Neural cell (in vitro differentiated cells): Measurements from ENCODE around the gene UBL4B. TPM values are rescaled to one million over a fixed set of nuclear protein-coding genes. Genes with fewer than 3 reads are reported as not detected.

Experiments used
- H2AFZ ChIP-seq: fragments of 200-600, 300-800 bp; sonication (generic), shearing (Covaris generic); 2 replicates; pipeline ENCODE4 v1.6.0; 2014; ENCODE audit warnings: low read depth, mild to moderate bottlenecking, antibody characterized with exemption, low read length, moderate library complexity
- H3F3A ChIP-seq: fragments of 200-600 bp; shearing (Covaris generic); 2 replicates; pipeline ENCODE4 v1.6.1; 2016; ENCODE audit warnings: mild to moderate bottlenecking, moderate library complexity, mixed read lengths, antibody characterized with exemption, low read length; ENCODE audit not compliant: insufficient read depth, poor library complexity, severe bottlenecking
- H3K27ac ChIP-seq: fragments of 200-600, 300-800 bp; sonication (generic), shearing (Covaris generic); 2 replicates; pipeline ENCODE4 v1.5.1; 2014; ENCODE audit warnings: mild to moderate bottlenecking, low read length, moderate library complexity
- H3K27me3 ChIP-seq: fragments of 300-800, 200-600 bp; sonication (generic), shearing (Covaris generic); 2 replicates; pipeline ENCODE4 v1.6.0; 2014; ENCODE audit warnings: mild to moderate bottlenecking, low read depth, low read length, moderate library complexity; ENCODE audit not compliant: insufficient read depth
- H3K36me3 ChIP-seq: fragments of 300-800, 200-600 bp; sonication (generic), shearing (Covaris generic); 2 replicates; pipeline ENCODE4 v1.5.1; 2014; ENCODE audit warnings: mild to moderate bottlenecking, antibody characterized with exemption, low read length, moderate library complexity; ENCODE audit not compliant: insufficient read depth
- H3K4me2 ChIP-seq: fragments of 300-800, 200-600 bp; sonication (generic), shearing (Covaris generic); 2 replicates; pipeline ENCODE4 v1.6.0; 2014; ENCODE audit warnings: mild to moderate bottlenecking, low read length
- H3K4me3 ChIP-seq: fragments of 300-800, 200-600 bp; sonication (generic), shearing (Covaris generic); 2 replicates; pipeline ENCODE4 v1.5.1; 2014; ENCODE audit warnings: mild to moderate bottlenecking, low read length, moderate library complexity
- H3K79me2 ChIP-seq: fragments of 200-600 bp; shearing (Covaris generic); replicated peaks from 2 replicates; pipeline ENCODE4 v1.6.0; 2014; ENCODE audit warnings: mild to moderate bottlenecking, low read length, moderate library complexity; ENCODE audit not compliant: insufficient read depth
- H3K9ac ChIP-seq: fragments of 300-800, 200-600 bp; sonication (generic), shearing (Covaris generic); 2 replicates; pipeline ENCODE4 v1.6.1; 2016; ENCODE audit warnings: mild to moderate bottlenecking, low read length, mixed read lengths
- H3K9me2 ChIP-seq: fragments of 200-600 bp; shearing (Covaris generic); 2 replicates; pipeline ENCODE4 v1.6.1; 2016; ENCODE audit warnings: mild to moderate bottlenecking, low read length, mixed read lengths; ENCODE audit not compliant: insufficient read depth
- H3K9me3 ChIP-seq: fragments of 200-600, 300-800 bp; sonication (generic), shearing (Covaris generic); 2 replicates; pipeline ENCODE4 v1.6.1; 2016; ENCODE audit warnings: mild to moderate bottlenecking, mixed run types, low read length, moderate library complexity, mixed read lengths
- H4K20me1 ChIP-seq: fragments of 200-600 bp; shearing (Covaris generic); 2 replicates; pipeline ENCODE4 v1.6.1; 2016; ENCODE audit warnings: mild to moderate bottlenecking, mixed run types; ENCODE audit not compliant: insufficient read depth
- CTCF ChIP-seq: fragments of 450-650 bp; IDR thresholded peaks from 2 replicates; pipeline ENCODE4 v1.5.1; 2014; ENCODE audit warnings: antibody characterized with exemption, mild to moderate bottlenecking, moderate library complexity; ENCODE audit not compliant: poor library complexity, severe bottlenecking
- EP300 ChIP-seq: fragments of 450-650 bp; conservative IDR thresholded peaks from 2 replicates; pipeline ENCODE4 v1.6.1; 2014; ENCODE audit warnings: antibody characterized with exemption, mild to moderate bottlenecking, moderate library complexity; ENCODE audit not compliant: poor library complexity, severe bottlenecking
- EZH2 ChIP-seq: fragments of 200-600, 300-800 bp; shearing (Covaris generic), sonication (generic); IDR thresholded peaks from 2 replicates; pipeline ENCODE4 v1.6.1; 2014; ENCODE audit warnings: antibody characterized with exemption, low read length, borderline replicate concordance, mild to moderate bottlenecking; ENCODE audit not compliant: insufficient read depth, poor library complexity, severe bottlenecking
- MXI1 ChIP-seq: fragments of 450-650 bp; conservative IDR thresholded peaks from 2 replicates; pipeline ENCODE4 v1.6.1; 2014; ENCODE audit warnings: antibody characterized with exemption, mild to moderate bottlenecking; ENCODE audit not compliant: poor library complexity, severe bottlenecking
- POLR2AphosphoS5 ChIP-seq: IDR thresholded peaks from 2 replicates; pipeline ENCODE4 v1.6.1; 2012
- RAD21 ChIP-seq: fragments of 450-650 bp; conservative IDR thresholded peaks from 2 replicates; pipeline ENCODE4 v1.6.1; 2014; ENCODE audit warnings: antibody characterized with exemption, mild to moderate bottlenecking, moderate library complexity
- REST ChIP-seq: IDR thresholded peaks from 2 replicates; pipeline ENCODE4 v1.6.1; 2012; ENCODE audit warnings: borderline replicate concordance
- SMC3 ChIP-seq: fragments of 450-650 bp; conservative IDR thresholded peaks from 2 replicates; pipeline ENCODE4 v1.6.1; 2014; ENCODE audit warnings: antibody characterized with exemption, mild to moderate bottlenecking, moderate library complexity; ENCODE audit not compliant: poor library complexity
- TAF1 ChIP-seq: IDR thresholded peaks from 2 replicates; pipeline ENCODE4 v1.6.1; 2012; ENCODE audit warnings: low read depth
- polyA plus RNA-seq: library from polyadenylated mRNA; depleted of rRNA; stranded (reverse); fragments of >200 nt; gene quantifications from 2 replicates; pipeline ENCODE4 v1.2.3, GENCODE V29; 2014

Gene UBL4B
- polyA plus RNA-seq, 1 donor from 2014 or later: not detected

- no peak for TF ChIP-seq MXI1
- no peak for TF ChIP-seq POLR2AphosphoS5
- TF ChIP-seq RAD21: no peak
- no peak for TF ChIP-seq EP300
- TF ChIP-seq REST: no peak
- TF ChIP-seq TAF1: no peak
- TF ChIP-seq EZH2: no peak
- TF ChIP-seq SMC3: no peak
- TF ChIP-seq CTCF: no peak
- no peak overlapping the region for H3K9ac ChIP-seq
- H3K4me3 ChIP-seq: no peak overlapping the region
- H3K27me3 ChIP-seq: peaks cover 61% of the 10 kb centered on the region
- no peaks in the 10 kb centered on the region for H3K9me3 ChIP-seq
- H3K4me2 ChIP-seq: no peak overlapping the region
- no peaks in the 10 kb centered on the region for H3F3A ChIP-seq
- no peak overlapping the region for H2AFZ ChIP-seq
- H3K36me3 ChIP-seq: no peaks in the 10 kb centered on the region
- H3K9me2 ChIP-seq: no peaks in the 10 kb centered on the region
- no peaks in the 10 kb centered on the region for H4K20me1 ChIP-seq
- no peaks in the 10 kb centered on the region for H3K79me2 ChIP-seq
- no peak overlapping the region for H3K27ac ChIP-seq
These were observed 25.3 kb upstream of the UBL4B start for GRCh38 chr1:110086961-110087360.

GRCh38 chr1:110087812-110088738 lies 24.2 kb upstream of the UBL4B start:
- Histone ChIP-seq H4K20me1 (no peaks in the 10 kb centered on the region), H3K4me3 (no peak overlapping the region), H3K27ac (no peak overlapping the region), H3F3A (no peaks in the 10 kb centered on the region), H3K27me3 (peaks cover 50% of the 10 kb centered on the region), H3K36me3 (no peaks in the 10 kb centered on the region), H3K4me2 (no peak overlapping the region), H3K79me2 (no peaks in the 10 kb centered on the region), H3K9me2 (no peaks in the 10 kb centered on the region), H2AFZ (no peak overlapping the region), H3K9ac (no peak overlapping the region), H3K9me3 (no peaks in the 10 kb centered on the region)
- TF ChIP-seq EP300 (no peak), SMC3 (peak; percentile 64), CTCF (peak; percentile 57), RAD21 (peak; percentile 50), REST (no peak)
